WTC11 (cell line): ENCODE results near the gene C17orf107.

Source experiments
- CTCF ChIP-seq: fragments of 200-600 bp; IDR thresholded peaks from 2 replicates; pipeline ENCODE4 v1.8.0; 2022; ENCODE audit warnings: antibody characterized with exemption
- GABPB1 ChIP-seq: sonication (generic); formaldehyde crosslinking; IDR thresholded peaks from 2 replicates; pipeline ENCODE4 v1.8.1; 2023; ENCODE audit warnings: mild to moderate bottlenecking, missing genetic modification reagents
- KAT7 ChIP-seq: sonication (generic); formaldehyde crosslinking; IDR thresholded peaks from 2 replicates; pipeline ENCODE4 v1.8.1; 2023; ENCODE audit warnings: missing genetic modification reagents, mild to moderate bottlenecking, borderline replicate concordance
- NFYB ChIP-seq: sonication (generic); formaldehyde crosslinking; conservative IDR thresholded peaks from 2 replicates; pipeline ENCODE4 v1.8.0; 2022; ENCODE audit warnings: low read depth, missing genetic modification reagents
- SP1 ChIP-seq: sonication (generic); formaldehyde crosslinking; conservative IDR thresholded peaks from 2 replicates; pipeline ENCODE4 v1.8.1; 2022; ENCODE audit warnings: missing genetic modification reagents
- TP53 ChIP-seq: sonication (generic); formaldehyde crosslinking; IDR thresholded peaks from 2 replicates; pipeline ENCODE4 v1.8.1; 2023; ENCODE audit warnings: mild to moderate bottlenecking, missing genetic modification reagents
- USF1 ChIP-seq: sonication (generic); formaldehyde crosslinking; IDR thresholded peaks from 2 replicates; pipeline ENCODE4 v1.8.0; 2022; ENCODE audit warnings: mild to moderate bottlenecking, missing genetic modification reagents
- USF2 ChIP-seq: sonication (generic); formaldehyde crosslinking; IDR thresholded peaks from 2 replicates; pipeline ENCODE4 v1.8.1; 2023; ENCODE audit warnings: mild to moderate bottlenecking, missing genetic modification reagents, moderate library complexity
- ZNF512 ChIP-seq: sonication (generic); formaldehyde crosslinking; IDR thresholded peaks from 2 replicates; pipeline ENCODE4 v1.8.1; 2022; ENCODE audit warnings: missing genetic modification reagents, borderline replicate concordance

- TF ChIP-seq ZNF512 (CRISPR knock-in tag), result no peak
- 0 out of 2 replicates have a peak, but pooled peaks have one; percentile 15 for TF ChIP-seq SP1
- no peak for TF ChIP-seq NFYB (CRISPR knock-in tag)
- TF ChIP-seq TP53 (CRISPR knock-in tag), result no peak
- TF ChIP-seq USF2 (CRISPR knock-in tag), result no peak
- TF ChIP-seq KAT7 (CRISPR knock-in tag), result no peak
- TF ChIP-seq USF1, result no peak
- TF ChIP-seq CTCF, result peak; percentile 68
- peak; percentile 52; the same call in 1 of the 2 replicates for TF ChIP-seq GABPB1 (CRISPR knock-in tag)
Observed at GRCh38 chr17:4908711-4909496, 9.6 kb downstream of the C17orf107 start.
